NCI-H748 (cell line): ENCODE data around the gene LTBP1.
A peak's percentile ranks its signal among the peaks of the same experiment; 100 is the strongest.

Source experiments
- DNase-seq: peaks from one replicate; lab custom pipeline; 2025; ENCODE audit not compliant: unreplicated experiment; lab: John Stamatoyannopoulos, UW

LTBP1 gene

DNA sequence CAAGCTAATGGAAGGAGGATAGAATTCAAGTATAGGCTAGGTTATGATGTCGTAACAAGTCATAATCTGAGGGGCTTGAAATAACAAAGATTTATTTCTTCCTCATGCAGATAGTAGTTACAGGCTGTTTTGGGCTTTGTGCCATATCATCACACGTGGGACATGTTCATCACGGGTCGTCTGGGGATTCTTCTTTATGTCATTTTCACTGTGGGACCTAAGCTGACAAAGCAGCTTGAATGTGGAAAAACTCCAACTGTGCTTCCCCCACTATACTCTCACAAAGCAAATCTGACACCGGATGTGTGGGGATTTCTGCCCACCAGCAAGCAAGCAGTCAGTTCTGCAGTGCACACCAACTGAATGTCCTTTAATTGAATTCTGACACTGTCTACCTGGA is 124.8 kb downstream of the LTBP1 start:
- DNase-seq: no peak

- DNase-seq: no peak
Measured at GRCh38 chr2:33072614-33073013, 125.9 kb downstream of the LTBP1 start.

DNA sequence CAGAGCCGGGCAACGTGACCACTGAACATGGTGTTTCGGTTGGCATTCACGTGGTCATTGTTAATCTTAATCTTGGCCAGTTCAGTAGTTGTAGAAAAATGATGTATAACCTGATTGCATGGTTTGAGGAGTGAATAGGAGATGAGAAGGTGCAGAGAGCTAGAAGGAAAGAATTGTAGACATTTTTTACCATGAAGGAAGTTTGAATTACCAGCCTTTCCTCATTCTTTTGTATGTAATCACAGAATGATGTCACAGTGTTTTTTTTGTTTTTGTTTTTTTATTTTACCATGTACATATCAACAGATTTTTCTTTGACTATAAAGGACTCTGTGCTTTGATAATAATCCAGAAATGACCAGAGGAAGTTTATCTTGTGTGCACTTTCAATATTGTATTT is 126.3 kb downstream of the LTBP1 start:
- DNase-seq: no peak

DNA sequence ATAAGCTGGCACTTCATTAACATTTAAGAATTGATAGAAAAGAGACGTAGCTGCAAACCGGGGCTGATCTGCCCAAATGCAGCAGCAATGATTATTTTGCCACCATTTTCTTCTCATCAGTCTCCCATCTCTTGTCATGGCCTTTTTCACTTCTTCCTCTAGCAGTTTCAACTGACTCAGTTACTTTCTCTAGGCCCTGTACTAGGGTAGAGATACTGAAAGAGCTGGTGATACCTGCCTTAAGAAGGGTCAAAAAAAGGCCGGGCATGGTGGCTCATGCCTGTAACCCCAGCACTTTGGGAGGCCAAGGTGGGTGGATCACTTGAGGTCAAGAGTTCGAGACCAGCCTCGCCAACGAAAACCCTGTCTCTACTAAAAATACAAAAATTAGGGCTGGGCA is 127.4 kb downstream of the LTBP1 start:
- DNase-seq: no peak

DNA sequence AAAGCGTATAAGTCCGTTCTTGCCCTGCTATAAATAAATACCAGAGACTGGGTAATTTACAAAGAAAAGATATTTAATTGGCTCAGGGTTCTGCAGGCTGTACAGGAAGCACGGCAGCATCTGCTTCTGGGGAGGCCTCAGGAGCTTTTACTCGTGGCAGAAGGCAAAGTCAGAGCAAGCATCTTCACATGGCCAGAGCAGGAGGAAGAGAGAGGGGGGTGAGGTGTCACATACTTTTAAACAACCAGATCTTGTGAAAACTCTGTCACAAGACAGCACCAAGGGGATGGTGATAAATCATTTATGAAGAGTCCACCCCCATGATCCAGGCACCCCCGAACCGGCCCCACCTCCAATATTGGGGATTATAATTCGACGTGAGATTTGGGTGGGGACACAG is 130.6 kb downstream of the LTBP1 start:
- no peak for DNase-seq

GRCh38 chr2:33077844-33078243 is 131.1 kb downstream of the LTBP1 start:
- peak; percentile 0 for DNase-seq

DNA sequence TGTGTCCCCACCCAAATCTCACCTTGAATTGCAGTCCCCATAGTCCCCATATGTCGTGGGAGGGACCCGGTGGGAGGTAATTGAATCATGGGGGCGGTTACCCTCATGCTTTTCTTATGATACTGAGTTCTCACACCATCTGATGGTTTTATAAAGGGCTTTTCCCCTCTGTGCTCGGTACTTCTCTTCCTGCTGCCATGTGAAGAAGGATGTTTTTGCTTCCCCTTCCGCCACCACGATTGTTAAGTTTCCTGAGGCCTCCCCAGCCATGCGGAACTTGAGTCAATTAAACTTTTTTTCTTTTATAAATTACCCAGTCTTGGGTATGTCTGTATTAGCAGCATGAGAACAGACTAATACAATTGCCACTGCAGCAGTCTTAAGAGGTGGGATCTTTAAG is 134.9 kb downstream of the LTBP1 start:
- DNase-seq: no peak

DNA sequence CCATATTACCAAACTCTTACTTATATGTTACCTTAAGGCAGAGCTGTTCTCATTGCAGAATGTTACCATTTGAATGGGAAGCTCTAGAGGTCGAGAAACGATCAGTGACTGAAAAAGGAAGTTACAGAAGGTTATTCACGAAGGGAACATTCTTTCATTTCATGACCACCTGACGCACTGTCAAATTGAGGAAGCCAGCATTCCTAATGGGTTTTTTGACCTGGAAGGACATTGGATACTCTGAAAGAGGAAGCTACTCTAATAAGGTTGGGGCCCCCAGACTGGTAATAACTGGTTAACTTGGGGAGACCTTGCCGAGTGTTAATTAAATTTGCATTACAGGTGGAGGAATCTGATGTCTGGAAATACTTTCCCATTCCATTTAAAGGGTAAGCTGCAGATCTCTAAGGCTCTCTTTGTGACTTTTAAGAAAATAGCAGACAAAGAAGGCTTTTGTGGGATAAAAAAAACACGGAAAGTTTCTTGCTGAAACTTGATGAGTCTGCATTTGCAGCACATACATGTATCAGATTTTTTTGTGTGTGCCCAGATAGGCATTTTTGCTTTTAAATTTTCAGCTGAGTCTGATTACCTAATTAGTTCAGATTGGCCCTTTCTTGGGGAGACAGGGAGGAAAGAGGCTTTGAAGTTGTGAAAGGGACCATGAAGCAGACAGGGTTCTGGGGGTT is 137.1 kb downstream of the LTBP1 start:
- no peak for DNase-seq

GRCh38 chr2:33084433-33084832 is 137.7 kb downstream of the LTBP1 start:
- no peak for DNase-seq

- no peak for DNase-seq
Measured at GRCh38 chr2:33085646-33086045, 138.9 kb downstream of the LTBP1 start.

- DNase-seq: no peak
Measured at GRCh38 chr2:33086400-33087015, 139.8 kb downstream of the LTBP1 start.

GRCh38 chr2:33090553-33091134 is 143.9 kb downstream of the LTBP1 start:
- DNase-seq: no peak

DNA sequence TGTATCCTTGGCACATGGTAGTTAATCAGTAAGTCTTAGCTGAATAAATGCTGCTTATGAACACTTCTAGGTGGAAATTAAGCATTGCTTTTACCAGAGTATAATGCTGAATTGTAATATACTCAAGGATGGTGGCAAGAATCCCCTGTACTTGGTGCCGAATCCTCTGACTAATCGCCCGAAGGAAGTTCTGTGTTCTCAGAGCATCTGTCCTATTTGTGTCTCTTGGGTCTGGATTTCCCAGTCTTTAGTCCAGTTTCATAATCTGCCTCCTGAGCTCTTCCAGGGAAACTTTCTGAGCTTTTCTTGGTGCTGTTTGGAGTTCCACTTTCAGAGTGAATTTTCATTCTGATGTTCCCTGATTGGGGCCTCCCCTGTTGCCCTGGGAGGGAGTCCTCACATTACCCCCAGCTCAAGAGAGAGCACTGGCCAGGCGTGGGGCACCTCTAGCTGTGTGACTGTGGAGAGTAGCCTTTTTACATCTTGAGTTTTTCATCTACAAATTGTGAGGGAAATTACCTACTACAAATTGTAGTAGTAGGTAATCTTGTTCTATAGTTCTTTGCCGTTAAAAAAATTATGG is 144.9 kb downstream of the LTBP1 start:
- DNase-seq: no peak

DNA sequence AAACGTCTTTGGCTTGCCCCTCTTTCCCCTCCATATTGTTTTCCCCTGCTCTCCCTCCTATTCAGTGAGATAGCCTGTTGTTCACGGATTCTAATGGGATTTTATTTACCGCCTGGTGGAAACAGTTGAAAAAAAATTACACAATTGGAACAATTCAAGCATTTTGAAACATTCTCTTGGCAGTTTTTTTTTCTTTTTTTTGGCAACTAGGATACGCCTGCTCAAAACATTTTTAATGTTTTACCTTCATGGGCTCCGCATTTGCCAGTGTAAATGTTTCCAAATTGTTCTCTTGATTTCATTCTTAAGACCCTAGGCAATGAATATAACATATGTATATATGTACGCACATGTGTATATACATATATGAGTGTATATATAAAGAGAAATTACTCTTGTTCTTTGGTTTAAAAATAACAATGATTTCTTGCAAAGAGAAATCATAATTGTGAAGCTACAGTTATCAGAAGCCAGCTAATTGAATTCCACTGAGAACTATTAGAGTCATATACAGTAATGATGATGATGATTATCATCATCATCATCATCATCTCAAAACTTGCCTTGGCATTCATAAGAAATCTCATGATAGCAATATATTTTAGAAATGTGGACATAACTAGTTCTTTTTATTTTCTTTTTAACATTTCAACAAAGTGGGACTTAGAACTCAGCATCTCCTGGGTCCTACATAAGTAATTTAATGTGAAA is 146.7 kb downstream of the LTBP1 start:
- DNase-seq: no peak

GRCh38 chr2:33094303-33094702 is 147.6 kb downstream of the LTBP1 start:
- DNase-seq: no peak

- no peak for DNase-seq
Measured at GRCh38 chr2:33099989-33100388, 153.2 kb downstream of the LTBP1 start.

GRCh38 chr2:33100921-33101320 is 154.2 kb downstream of the LTBP1 start:
- DNase-seq: no peak

GRCh38 chr2:33104052-33104623 is 157.4 kb downstream of the LTBP1 start:
- DNase-seq: no peak

DNA sequence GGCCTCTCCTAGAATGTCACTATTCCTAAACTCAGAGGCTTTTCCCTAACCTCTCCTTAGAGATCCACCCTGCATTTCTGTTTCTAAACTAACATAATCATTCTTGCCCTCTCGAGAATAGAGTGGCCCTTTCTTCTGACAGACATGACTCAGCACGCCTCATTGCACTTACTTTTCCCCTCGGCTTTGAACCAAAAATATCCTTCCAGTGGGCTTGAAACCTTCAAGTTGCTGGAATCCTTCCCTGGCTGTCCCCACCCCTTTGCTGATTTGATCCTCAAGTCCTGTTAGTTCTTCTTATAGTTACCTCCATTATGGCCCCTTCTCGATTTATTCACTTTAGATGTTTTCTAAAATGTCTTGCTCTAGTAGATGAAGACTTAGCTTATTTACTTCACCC is 158.0 kb downstream of the LTBP1 start:
- no peak for DNase-seq

GRCh38 chr2:33106115-33106514 is 159.4 kb downstream of the LTBP1 start:
- DNase-seq: no peak
